Measurements from ENCODE around the gene TSPAN18.

- TF ChIP-seq EZH2 (IDR thresholded peaks at IDR 0.05; ENCODE audit: low read length, unreplicated experiment) (no peak), CTCF (conservative IDR thresholded peaks at IDR 0.05; ENCODE audit: low read depth, low read length) (no peak), EZH2phosphoT487 (IDR thresholded peaks at IDR 0.05; ENCODE audit: borderline replicate concordance, low read length) (no peak)
Observed at GRCh38 chr11:44699497-44700408, 27.0 kb upstream of the TSPAN18 start.
